ENCODE data around the gene HIP1R. TPM values are rescaled to one million over a fixed set of nuclear protein-coding genes. Genes with fewer than 3 reads are reported as not detected.

Gene HIP1R
- polyA plus RNA-seq, 3 donors = 0.09 to 0.60 TPM; not detected in 1

GRCh38 chr12:122882908-122883558 lies 47.8 kb downstream of the HIP1R start:
- Mint-ChIP-seq H3K4me3 (no peak overlapping the region), H3K27me3 (ENCODE audit: low read depth in 3 of 3) (peaks cover 5 to 40% (median 8%) of the 10 kb centered on the region in 3 donors), H3K36me3 (peaks cover 34 to 53% of the 10 kb centered on the region in 2 donors), H3K9me3 (peaks cover 0 to 2% (median 0%) of the 10 kb centered on the region in 7 donors), H3K27ac (peak overlapping the region in 2 of 7 donors; percentile 16 to 41), H3K4me1 (peaks cover 78% of the 10 kb centered on the region)
- no peak overlapping the region for H3K9ac ChIP-seq (ENCODE audit: insufficient read depth, low read length, poor library complexity, severe bottlenecking)
- no peak for DNase-seq
- H3K4me1 ChIP-seq (ENCODE audit: control insufficient read depth in 1 of 2, insufficient read depth in 2 of 2, low read length in 2 of 2) = peaks cover 34 to 64% of the 10 kb centered on the region in 2 donors
- no peaks in the 10 kb centered on the region for H3K9me3 ChIP-seq (replicated peaks in 1 of 2; ENCODE audit: control insufficient read depth in 1 of 2, insufficient read depth in 1 of 2, low read length in 2 of 2)
- intact Hi-C loops (cut with micrococcal nuclease) = loop anchor here in 1 of 2 donors (5.0 kb wide), 1 partner anchor 69 kb away; no protein-coding TSS in a partner anchor
- 0% methylated on average over 1 of the region's 11 CpGs for WGBS (ENCODE audit: insufficient coverage)
- H3K79me2 ChIP-seq (ENCODE audit: insufficient read depth, low read length) = peaks cover 96% of the 10 kb centered on the region
- no peaks in the 10 kb centered on the region for H3K27me3 ChIP-seq (ENCODE audit: control insufficient read depth in 2 of 2, insufficient read depth in 2 of 2, low read length in 2 of 2)
- no peak for TF ChIP-seq CTCF (IDR thresholded peaks at IDR 0.05)
- H3K4me3 ChIP-seq (replicated peaks in 1 of 3; ENCODE audit: low read depth in 2 of 3, low read length in 3 of 3) = no peak overlapping the region
- no peak overlapping the region for H3K4me2 ChIP-seq (replicated peaks; ENCODE audit: extremely low read depth, low read length, poor library complexity, severe bottlenecking)
- H4K20me1 ChIP-seq (ENCODE audit: insufficient read depth, low read length) = peaks cover 99% of the 10 kb centered on the region
- H3K36me3 ChIP-seq (replicated peaks in 1 of 2; ENCODE audit: control insufficient read depth in 1 of 2, insufficient read depth in 2 of 2, low read length in 2 of 2) = peaks cover 5 to 18% of the 10 kb centered on the region in 2 donors
- H3K27ac ChIP-seq (ENCODE audit: low read depth in 1 of 2, low read length in 2 of 2) = no peak overlapping the region
- H2AFZ ChIP-seq (ENCODE audit: insufficient read depth, low read depth, low read length, poor library complexity, severe bottlenecking) = no peak overlapping the region

- Histone ChIP-seq H3K36me3 (replicated peaks in 1 of 2; ENCODE audit: control insufficient read depth in 1 of 2, insufficient read depth in 2 of 2, low read length in 2 of 2) (peaks cover under 1 to 13% of the 10 kb centered on the region in 2 donors), H3K4me1 (ENCODE audit: control insufficient read depth in 1 of 2, insufficient read depth in 2 of 2, low read length in 2 of 2) (peaks cover 45 to 72% of the 10 kb centered on the region in 2 donors), H2AFZ (ENCODE audit: insufficient read depth, low read depth, low read length, poor library complexity, severe bottlenecking) (no peak overlapping the region), H3K9me3 (replicated peaks in 1 of 2; ENCODE audit: control insufficient read depth in 1 of 2, insufficient read depth in 1 of 2, low read length in 2 of 2) (no peaks in the 10 kb centered on the region), H4K20me1 (ENCODE audit: insufficient read depth, low read length) (peaks cover 98% of the 10 kb centered on the region), H3K9ac (ENCODE audit: insufficient read depth, low read length, poor library complexity, severe bottlenecking) (no peak overlapping the region), H3K4me3 (replicated peaks in 1 of 3; ENCODE audit: low read depth in 2 of 3, low read length in 3 of 3) (no peak overlapping the region), H3K27me3 (ENCODE audit: control insufficient read depth in 2 of 2, insufficient read depth in 2 of 2, low read length in 2 of 2) (no peaks in the 10 kb centered on the region), H3K79me2 (ENCODE audit: insufficient read depth, low read length) (peaks cover 88% of the 10 kb centered on the region), H3K4me2 (replicated peaks; ENCODE audit: extremely low read depth, low read length, poor library complexity, severe bottlenecking) (no peak overlapping the region), H3K27ac (ENCODE audit: low read depth in 1 of 2, low read length in 2 of 2) (no peak overlapping the region)
- peaks cover 5 to 32% (median 8%) of the 10 kb centered on the region in 3 donors for H3K27me3 Mint-ChIP-seq (ENCODE audit: low read depth in 3 of 3)
- no peak for DNase-seq
- H3K4me1 Mint-ChIP-seq = peaks cover 80% of the 10 kb centered on the region
- peak overlapping the region in 1 of 7 donors; percentile 12 for H3K27ac Mint-ChIP-seq
- TF ChIP-seq CTCF (IDR thresholded peaks at IDR 0.05) = no peak
- peaks cover 22 to 43% of the 10 kb centered on the region in 2 donors for H3K36me3 Mint-ChIP-seq
- intact Hi-C loops (cut with micrococcal nuclease) = loop anchor here in 1 of 2 donors (5.0 kb wide), 1 partner anchor 68 kb away; no protein-coding TSS in a partner anchor
- H3K4me3 Mint-ChIP-seq = peak overlapping the region in 1 of 2 donors; percentile 57
- H3K9me3 Mint-ChIP-seq = peaks cover 0 to 2% (median 0%) of the 10 kb centered on the region in 7 donors
- WGBS (ENCODE audit: insufficient coverage) = 83% methylated on average over 1 of the region's 6 CpGs
Observed at GRCh38 chr12:122884091-122884826, 49.0 kb downstream of the HIP1R start.

Measured in CD14-positive monocyte (primary cell).